HEK293 (cell line): ENCODE data around the gene KRT7.

ENCODE experiments used
- CTCF ChIA-PET: fragments of 350-600 bp; formaldehyde crosslinking; extraction: SDS; loops from one replicate; lab custom pipeline; 2021; ENCODE audit warnings: antibody characterized with exemption; lab: Yijun Ruan, JAX
- POLR2A ChIA-PET: fragments of 300-600 bp; formaldehyde crosslinking; extraction: SDS; loops from one replicate; lab custom pipeline; 2020; ENCODE audit warnings: antibody characterized with exemption, inconsistent platforms; lab: Yijun Ruan, JAX
- H3K27ac ChIP-seq: fragments of 200-500 bp; sonication (Bioruptor generic); 2 replicates; pipeline ENCODE4 v1.5.1; 2014; ENCODE audit warnings: low read depth, low read length, control low read depth, inconsistent platforms; ENCODE audit errors: extremely low read depth
- H3K36me3 ChIP-seq, 2 experiments: fragments of 200-500 bp in 1 of 2; sonication (Bioruptor generic) in 1 of 2; 1 replicate in 1 of 2; 2 replicates in 1 of 2; pipeline ENCODE4 v1.5.1; 2014 to 2017; ENCODE audit warnings: inconsistent platforms in 2 of 2, low read length in 2 of 2; ENCODE audit not compliant: control insufficient read depth in 2 of 2, insufficient read depth in 1 of 2
- H3K4me1 ChIP-seq: fragments of 200-500 bp; sonication (Bioruptor generic); 2 replicates; pipeline ENCODE4 v1.5.1; 2014; ENCODE audit warnings: mild to moderate bottlenecking, low read length, inconsistent platforms; ENCODE audit not compliant: control insufficient read depth, insufficient read depth
- H3K4me3 ChIP-seq: 2 replicates; pipeline ENCODE4 v1.5.1; 2011; ENCODE audit warnings: low read depth, mild to moderate bottlenecking, control low read depth, low read length, moderate library complexity
- H3K9me3 ChIP-seq: fragments of 200-500 bp; sonication (Bioruptor generic); 2 replicates; pipeline ENCODE4 v1.5.1; 2014; ENCODE audit warnings: low read depth, low read length, inconsistent platforms; ENCODE audit not compliant: control insufficient read depth, insufficient read depth
- FEZF1 ChIP-seq: fragments of 450-650 bp; formaldehyde crosslinking; IDR thresholded peaks from 2 replicates; pipeline ENCODE4 v1.5.1; 2016; ENCODE audit warnings: missing biosample characterization, missing genetic modification characterization
- GLIS1 ChIP-seq: fragments of 450-650 bp; formaldehyde crosslinking; IDR thresholded peaks from 2 replicates; pipeline ENCODE4 v1.5.1; 2016; ENCODE audit warnings: missing biosample characterization, missing genetic modification characterization
- INSM2 ChIP-seq: fragments of 450-650 bp; formaldehyde crosslinking; IDR thresholded peaks from 2 replicates; pipeline ENCODE4 v1.5.1; 2016; ENCODE audit warnings: missing biosample characterization, missing genetic modification characterization
- KLF1 ChIP-seq: fragments of 450-650 bp; formaldehyde crosslinking; IDR thresholded peaks from 2 replicates; pipeline ENCODE4 v1.5.1; 2016; ENCODE audit warnings: missing biosample characterization, missing genetic modification characterization
- MEIS1 ChIP-seq: sonication (generic); formaldehyde crosslinking; IDR thresholded peaks from 2 replicates; pipeline ENCODE4 v1.8.1; 2022; ENCODE audit warnings: missing genetic modification reagents, mild to moderate bottlenecking, borderline replicate concordance
- WT1 ChIP-seq: fragments of 450-650 bp; formaldehyde crosslinking; IDR thresholded peaks from 2 replicates; pipeline ENCODE4 v1.5.1; 2016; ENCODE audit warnings: missing biosample characterization, missing genetic modification characterization
- ZBTB20 ChIP-seq: fragments of 450-650 bp; formaldehyde crosslinking; IDR thresholded peaks from 2 replicates; pipeline ENCODE4 v1.5.1; 2016; ENCODE audit warnings: missing biosample characterization, missing genetic modification characterization
- ZFHX2 ChIP-seq: fragments of 450-650 bp; formaldehyde crosslinking; conservative IDR thresholded peaks from 2 replicates; pipeline ENCODE4 v1.5.1; 2016; ENCODE audit warnings: missing biosample characterization, missing genetic modification characterization
- ZFP37 ChIP-seq: fragments of 450-650 bp; formaldehyde crosslinking; IDR thresholded peaks from 2 replicates; pipeline ENCODE4 v1.5.1; 2016; ENCODE audit warnings: missing biosample characterization, missing genetic modification characterization
- ZNF121 ChIP-seq: fragments of 450-650 bp; formaldehyde crosslinking; IDR thresholded peaks from 2 replicates; pipeline ENCODE4 v1.5.1; 2016; ENCODE audit warnings: missing biosample characterization, missing genetic modification characterization
- ZNF133 ChIP-seq: fragments of 450-650 bp; formaldehyde crosslinking; IDR thresholded peaks from 2 replicates; pipeline ENCODE4 v1.5.1; 2016; ENCODE audit warnings: missing biosample characterization, missing genetic modification characterization
- ZNF140 ChIP-seq: fragments of 450-650 bp; formaldehyde crosslinking; IDR thresholded peaks from 2 replicates; pipeline ENCODE4 v1.5.1; 2016; ENCODE audit warnings: missing biosample characterization, missing genetic modification characterization
- ZNF311 ChIP-seq: fragments of 450-650 bp; formaldehyde crosslinking; IDR thresholded peaks from 2 replicates; pipeline ENCODE4 v1.5.1; 2017; ENCODE audit warnings: missing biosample characterization, missing genetic modification characterization, borderline replicate concordance
- ZNF335 ChIP-seq: fragments of 450-650 bp; formaldehyde crosslinking; conservative IDR thresholded peaks from 2 replicates; pipeline ENCODE4 v1.5.1; 2016; ENCODE audit warnings: missing biosample characterization, missing genetic modification characterization
- ZNF501 ChIP-seq: fragments of 450-650 bp; formaldehyde crosslinking; IDR thresholded peaks from 2 replicates; pipeline ENCODE4 v1.5.1; 2016; ENCODE audit warnings: missing biosample characterization, missing genetic modification characterization
- ZNF610 ChIP-seq: fragments of 450-650 bp; formaldehyde crosslinking; IDR thresholded peaks from 2 replicates; pipeline ENCODE4 v1.5.1; 2016; ENCODE audit warnings: missing biosample characterization, missing genetic modification characterization, borderline replicate concordance
- ZNF623 ChIP-seq: fragments of 450-650 bp; formaldehyde crosslinking; IDR thresholded peaks from 2 replicates; pipeline ENCODE4 v1.5.1; 2016; ENCODE audit warnings: missing biosample characterization, missing genetic modification characterization
- ZNF624 ChIP-seq: fragments of 450-650 bp; formaldehyde crosslinking; IDR thresholded peaks from 2 replicates; pipeline ENCODE4 v1.5.1; 2017; ENCODE audit warnings: missing biosample characterization, missing genetic modification characterization
- ZNF645 ChIP-seq: fragments of 450-650 bp; formaldehyde crosslinking; IDR thresholded peaks from 2 replicates; pipeline ENCODE4; 2016; ENCODE audit warnings: missing biosample characterization, missing genetic modification characterization
- ZNF701 ChIP-seq: fragments of 450-650 bp; formaldehyde crosslinking; IDR thresholded peaks from 2 replicates; pipeline ENCODE4 v1.5.1; 2016; ENCODE audit warnings: missing biosample characterization, missing genetic modification characterization
- ZNF76 ChIP-seq: fragments of 450-650 bp; formaldehyde crosslinking; IDR thresholded peaks from 2 replicates; pipeline ENCODE4; 2016; ENCODE audit warnings: low read depth, missing biosample characterization, missing genetic modification characterization, borderline replicate concordance
- TF ChIP-seq, protein P1 (sequence below): fragments of 450-650 bp; formaldehyde crosslinking; IDR thresholded peaks from 2 replicates; pipeline ENCODE4 v1.5.1; 2017; ENCODE audit warnings: missing biosample characterization, missing genetic modification characterization

KRT7 gene

DNA sequence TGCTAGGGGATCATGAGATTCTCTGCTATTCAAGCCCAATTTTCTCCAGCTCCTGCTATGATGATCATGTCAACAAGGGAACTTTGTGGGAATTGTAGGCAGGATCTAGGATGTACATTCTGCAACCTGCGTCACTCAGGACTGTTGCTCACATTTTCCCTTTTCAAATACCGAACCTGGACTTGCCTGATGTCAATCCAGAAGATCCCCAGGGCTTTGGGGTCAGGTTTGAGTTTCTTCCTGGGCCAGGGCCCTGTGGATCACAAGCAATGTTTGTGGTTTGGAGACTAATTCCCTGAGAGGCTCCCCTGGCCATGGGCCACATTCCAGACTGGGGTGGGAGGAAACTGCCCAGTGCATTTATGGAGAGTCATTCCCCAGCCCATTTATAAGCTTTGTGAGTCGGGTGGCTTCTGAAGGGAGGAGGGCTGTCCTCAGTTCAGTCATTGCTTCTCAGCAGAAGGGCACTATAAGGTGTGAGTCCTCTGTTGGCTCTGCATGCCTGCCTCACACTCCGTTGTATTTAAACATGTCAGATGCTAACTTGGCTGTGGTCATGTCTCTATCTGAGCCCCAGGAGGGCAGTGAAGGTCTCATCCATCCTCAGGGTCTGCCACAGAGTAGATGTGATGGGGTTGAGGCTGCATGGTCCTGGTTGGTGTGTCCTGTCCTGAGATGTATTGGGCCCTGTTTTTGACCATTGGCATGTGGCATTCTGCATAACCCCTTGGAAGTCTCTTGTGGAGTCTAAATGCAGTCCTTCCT is 47.9 kb downstream of the KRT7 start:
- Histone ChIP-seq H3K9me3 (no peaks in the 10 kb centered on the region), H3K27ac (peak overlapping the region; percentile 1; the same call in 1 of the 2 replicates), H3K4me3 (no peak overlapping the region), H3K4me1 (no peaks in the 10 kb centered on the region; the same call in 1 of the 2 replicates), H3K36me3 (no peaks in the 10 kb centered on the region)
- POLR2A ChIA-PET: interaction anchor here (0.7 to 1.4 kb wide), 4 partner anchors 11 to 89 kb away, joined by 3 to 5 read pairs (median 4); partner anchors contain the start of gene KRT80
- TF ChIP-seq ZBTB20 (tag by site-specific recombination) (0 out of 2 replicates have a peak, but pooled peaks have one; percentile 0), KLF1 (peak; percentile 84), FEZF1 (tag by site-specific recombination) (peak; percentile 12; the same call in 1 of the 2 replicates), ZNF335 (tag by site-specific recombination) (peak; percentile 44; the same call in 1 of the 2 replicates), ZFHX2 (tag by site-specific recombination) (0 out of 2 replicates have a peak, but pooled peaks have one; percentile 8), ZNF133 (tag by site-specific recombination) (no peak), GLIS1 (tag by site-specific recombination) (no peak), INSM2 (tag by site-specific recombination) (no peak)
- CTCF ChIA-PET: interaction anchor here (0.7 to 7.3 kb wide), 21 partner anchors 14 to 700 kb away, joined by 3 to 98 read pairs (median 5); no protein-coding TSS in a partner anchor

DNA sequence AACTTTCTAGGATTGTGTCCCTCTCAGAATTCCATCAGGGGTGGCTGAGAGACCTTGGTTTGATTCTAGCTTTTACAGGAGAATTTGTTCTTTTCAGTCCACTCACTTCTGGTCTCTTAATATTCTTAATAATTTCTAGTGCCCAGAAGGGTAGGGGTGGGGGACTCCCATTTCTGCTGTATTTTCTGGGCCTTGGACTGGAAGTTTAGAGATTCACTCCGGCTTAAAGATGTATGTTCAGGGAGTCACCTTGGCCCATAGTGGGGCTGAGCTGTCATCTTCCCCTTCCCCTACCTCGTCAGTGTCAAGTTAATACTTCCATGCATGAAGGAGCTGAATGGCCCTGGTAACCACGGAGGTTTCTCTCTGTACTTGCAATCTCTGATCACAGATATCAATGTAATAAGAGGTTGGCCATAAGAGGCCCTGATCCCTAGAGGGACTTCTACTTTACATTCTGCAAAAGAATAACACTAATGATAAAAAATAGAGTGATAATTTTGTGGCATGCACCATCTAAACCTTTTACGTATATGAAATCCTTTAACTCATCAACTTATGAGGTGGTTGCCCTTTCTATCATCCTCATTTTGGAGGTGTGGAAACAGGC is 51.6 kb downstream of the KRT7 start:
- no peaks in the 10 kb centered on the region; the same call in 1 of the 2 replicates for H3K4me1 ChIP-seq
- ChIA-PET POLR2A (no interaction called here), CTCF (interaction anchor here (0.6 to 3.3 kb wide), 10 partner anchors 22 to 596 kb away, joined by 3 to 12 read pairs (median 4); no protein-coding TSS in a partner anchor)
- TF ChIP-seq ZNF645 (tag by site-specific recombination) (no peak), ZNF701 (tag by site-specific recombination) (no peak), ZNF501 (tag by site-specific recombination) (no peak), ZNF624 (tag by site-specific recombination) (no peak), ZNF121 (tag by site-specific recombination) (no peak), ZNF140 (tag by site-specific recombination) (no peak), INSM2 (tag by site-specific recombination) (no peak), ZNF623 (no peak), ZFP37 (tag by site-specific recombination) (no peak), MEIS1 (no peak), ZNF610 (tag by site-specific recombination) (no peak), ZNF311 (tag by site-specific recombination) (no peak), ZNF76 (tag by site-specific recombination) (no peak), WT1 (tag by site-specific recombination) (no peak)
- TF ChIP-seq, protein P1, sequence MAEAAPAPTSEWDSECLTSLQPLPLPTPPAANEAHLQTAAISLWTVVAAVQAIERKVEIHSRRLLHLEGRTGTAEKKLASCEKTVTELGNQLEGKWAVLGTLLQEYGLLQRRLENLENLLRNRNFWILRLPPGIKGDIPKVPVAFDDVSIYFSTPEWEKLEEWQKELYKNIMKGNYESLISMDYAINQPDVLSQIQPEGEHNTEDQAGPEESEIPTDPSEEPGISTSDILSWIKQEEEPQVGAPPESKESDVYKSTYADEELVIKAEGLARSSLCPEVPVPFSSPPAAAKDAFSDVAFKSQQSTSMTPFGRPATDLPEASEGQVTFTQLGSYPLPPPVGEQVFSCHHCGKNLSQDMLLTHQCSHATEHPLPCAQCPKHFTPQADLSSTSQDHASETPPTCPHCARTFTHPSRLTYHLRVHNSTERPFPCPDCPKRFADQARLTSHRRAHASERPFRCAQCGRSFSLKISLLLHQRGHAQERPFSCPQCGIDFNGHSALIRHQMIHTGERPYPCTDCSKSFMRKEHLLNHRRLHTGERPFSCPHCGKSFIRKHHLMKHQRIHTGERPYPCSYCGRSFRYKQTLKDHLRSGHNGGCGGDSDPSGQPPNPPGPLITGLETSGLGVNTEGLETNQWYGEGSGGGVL (tag by site-specific recombination): no peak
- no peaks in the 10 kb centered on the region for H3K9me3 ChIP-seq
- no peak overlapping the region for H3K27ac ChIP-seq
- no peaks in the 10 kb centered on the region for H3K36me3 ChIP-seq
- H3K4me3 ChIP-seq: no peak overlapping the region
